ENCODE data around the gene TBC1D20.
A peak's percentile ranks its signal among the peaks of the same experiment; 100 is the strongest.
"Not testable (repeated sequence)": the region's sequence is repeated elsewhere in the genome, so short reads cannot be mapped to it uniquely, and the experiment has no call there.

The TBC1D20 gene

DNA sequence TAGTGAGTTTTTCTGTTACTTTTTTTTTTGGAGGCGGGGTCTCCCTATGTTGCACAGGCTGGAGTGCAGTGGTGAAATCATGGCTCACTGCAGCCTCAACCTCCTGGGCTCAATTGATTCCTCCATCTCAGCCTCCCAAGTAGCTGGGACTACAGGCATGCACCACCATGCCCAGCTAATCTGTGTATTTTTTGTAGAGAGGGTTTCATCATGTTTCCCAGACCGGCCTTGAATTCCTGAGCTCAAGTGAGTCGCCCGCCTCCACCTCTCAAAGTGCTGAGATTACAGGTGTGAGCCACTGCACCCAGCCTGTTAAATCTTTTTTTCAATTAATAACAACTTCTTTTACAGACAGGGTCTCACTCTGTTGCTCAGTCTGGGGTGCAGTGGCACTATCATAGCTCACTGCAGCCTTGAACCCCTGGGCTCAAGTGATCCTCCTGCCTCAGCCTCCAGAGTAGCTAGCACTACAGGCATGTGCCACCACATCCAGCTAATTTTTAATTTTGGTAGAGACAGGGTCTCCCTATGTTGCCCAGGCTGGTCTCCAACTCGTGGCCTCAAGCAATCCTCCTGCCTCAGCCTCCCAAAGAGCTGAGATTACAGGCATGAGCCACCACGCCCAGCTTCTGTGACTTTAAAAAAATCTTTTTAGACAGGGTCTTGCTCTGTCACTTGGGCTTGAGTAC is 14.4 kb upstream of the TBC1D20 start:
- DNase-seq (ENCODE audit: low read depth in 2 of 2), result not testable (repeated sequence)

DNA sequence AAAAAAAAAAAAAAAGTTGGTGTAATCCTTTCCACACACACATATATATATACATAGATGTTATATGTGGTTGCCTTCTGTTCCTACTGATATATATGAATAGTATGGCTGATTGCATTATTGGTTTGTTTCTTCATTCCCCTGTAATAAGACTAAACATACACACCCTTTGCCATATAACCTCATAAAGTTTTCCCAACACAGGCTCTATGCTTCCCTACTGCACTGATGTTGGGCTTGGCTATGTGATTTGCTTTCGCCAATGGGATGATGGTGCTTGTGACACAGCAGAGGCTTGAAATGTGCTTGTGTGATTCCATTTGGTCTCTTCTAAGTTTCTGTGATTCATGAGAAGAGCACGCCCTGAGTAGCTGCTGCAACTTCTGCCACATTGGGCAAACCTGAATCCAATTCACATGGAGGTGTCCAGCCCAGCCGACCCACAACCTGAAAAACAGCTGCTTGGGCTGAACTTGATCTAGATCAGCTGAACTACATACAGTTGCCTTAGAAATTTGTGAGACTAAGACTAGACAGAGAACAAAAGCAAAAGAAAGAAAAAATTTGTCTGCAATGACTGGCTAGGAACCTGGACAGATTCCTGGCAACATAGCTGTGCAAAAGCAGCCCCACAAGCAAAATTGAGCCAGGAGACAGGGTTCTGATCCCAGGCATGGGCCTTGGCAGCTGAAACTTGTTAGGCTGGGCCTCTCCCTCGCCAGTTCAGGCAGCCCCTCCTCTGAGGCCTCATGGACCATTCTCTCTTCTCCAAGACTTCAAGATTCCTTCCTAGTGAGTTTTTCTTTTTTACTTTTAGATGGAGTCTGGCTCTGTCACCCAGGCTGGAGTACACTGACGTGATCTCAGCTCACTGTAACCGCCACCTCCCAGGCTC is 13.4 kb upstream of the TBC1D20 start:
- no peak for DNase-seq (ENCODE audit: low read depth in 2 of 2)

DNA sequence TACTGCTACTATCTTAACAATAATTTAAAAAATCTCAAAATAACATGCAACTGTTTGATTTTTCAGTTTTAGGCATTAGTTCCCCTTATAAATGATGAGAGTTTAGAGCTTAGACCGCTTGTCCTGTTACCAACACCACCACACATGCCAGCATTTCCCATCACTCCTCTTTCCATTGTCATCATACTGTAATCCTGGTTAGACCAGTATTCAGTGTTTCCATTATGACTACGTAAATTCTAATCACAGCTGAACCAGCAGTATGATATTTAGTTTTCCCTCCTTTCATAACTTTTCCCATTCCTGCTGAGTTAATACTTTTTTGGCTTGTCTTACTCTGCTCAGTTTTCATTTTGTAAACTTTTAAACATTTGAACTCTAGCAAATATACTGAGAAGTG is 12.2 kb upstream of the TBC1D20 start:
- no peak for DNase-seq (ENCODE audit: low read depth in 2 of 2)

DNA sequence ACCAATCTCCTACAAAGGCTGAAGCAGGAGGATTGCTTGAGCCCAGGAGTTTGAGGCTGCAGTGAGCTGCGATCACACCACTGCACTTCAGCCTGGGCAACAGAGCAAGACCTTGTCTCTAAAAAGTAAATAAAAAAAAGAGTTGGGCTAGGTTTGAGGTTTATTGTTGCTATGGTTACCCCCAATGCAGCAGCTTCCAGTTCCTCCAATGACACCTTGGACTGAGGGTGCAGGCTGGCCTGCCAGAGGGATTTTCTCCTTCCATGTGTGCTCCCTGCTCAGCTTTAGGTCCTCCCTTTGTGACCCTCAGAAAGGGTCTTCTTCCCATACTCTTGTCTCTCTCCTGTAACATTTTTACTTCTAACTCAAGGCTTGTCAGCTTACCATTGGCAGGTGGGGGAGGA is 10.6 kb upstream of the TBC1D20 start:
- no peak for DNase-seq (ENCODE audit: low read depth in 2 of 2)

DNA sequence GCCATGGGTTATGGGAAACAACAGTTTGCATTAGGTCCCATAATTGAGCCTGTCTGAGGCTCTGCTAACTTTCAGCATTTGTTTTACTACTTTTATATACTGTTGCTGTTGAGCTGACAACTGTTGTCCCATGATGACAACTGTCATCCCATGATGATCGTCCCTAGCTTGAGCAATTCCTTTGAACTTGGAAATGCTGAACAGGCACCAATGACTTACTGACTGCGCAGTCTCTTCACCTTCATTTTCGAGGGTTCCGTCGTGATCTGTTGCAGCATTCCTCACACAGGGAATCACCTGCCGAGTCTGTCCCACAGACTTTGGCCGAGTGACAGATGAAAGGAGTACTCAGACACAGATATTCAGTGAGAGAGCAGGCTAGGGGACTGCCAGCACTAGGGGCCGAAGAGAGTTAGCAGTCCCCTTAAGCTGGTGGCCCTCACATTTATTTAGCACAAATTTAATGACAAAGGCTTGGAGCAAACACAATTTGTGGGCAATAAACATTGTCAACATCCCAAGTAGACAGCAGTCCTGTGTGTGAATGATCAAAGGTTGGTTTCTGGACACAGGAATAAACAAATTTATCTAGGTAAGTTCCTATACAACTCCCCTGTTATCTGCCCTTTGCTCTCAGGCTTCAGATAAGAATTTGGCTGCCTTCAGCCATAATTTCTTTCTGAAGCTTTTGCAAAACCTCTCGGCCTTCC is 10.0 kb upstream of the TBC1D20 start:
- no peak for DNase-seq (ENCODE audit: low read depth in 2 of 2)

DNA sequence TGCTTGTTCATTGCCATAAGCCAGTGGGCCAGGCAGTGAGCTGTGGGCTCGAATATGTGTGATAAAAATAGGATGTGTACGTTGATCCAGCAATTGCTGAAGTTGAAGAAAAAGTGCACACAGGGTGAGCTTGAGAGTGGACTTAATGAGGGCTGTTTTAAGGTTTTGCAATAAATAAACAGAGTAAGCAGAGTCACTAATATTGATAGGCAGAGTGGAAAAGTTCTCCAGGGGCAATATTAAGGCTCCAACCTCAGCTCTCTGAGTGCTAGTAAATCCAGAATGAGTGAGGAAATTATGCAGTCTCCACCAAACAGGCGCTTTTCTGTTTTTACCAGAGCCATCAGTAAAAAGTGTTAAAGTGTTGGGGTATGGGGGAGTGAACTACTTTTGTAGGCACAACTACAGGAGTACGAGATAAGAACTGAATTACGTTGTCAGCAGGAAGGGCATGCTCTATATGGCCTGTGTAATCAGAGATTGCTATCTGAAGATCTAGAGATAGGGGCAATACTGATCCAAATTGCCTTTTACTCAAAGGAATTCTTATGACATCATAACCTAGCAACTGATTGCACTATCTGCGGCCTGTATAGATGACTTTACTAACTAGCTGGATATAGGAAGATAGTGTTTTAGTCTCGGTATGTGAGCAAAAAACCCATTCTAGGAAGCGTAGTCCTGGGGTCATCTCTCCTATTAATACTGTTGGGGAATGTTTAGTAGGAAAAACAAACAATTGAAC is 7.6 kb upstream of the TBC1D20 start:
- DNase-seq (ENCODE audit: low read depth in 2 of 2), result no peak

DNA sequence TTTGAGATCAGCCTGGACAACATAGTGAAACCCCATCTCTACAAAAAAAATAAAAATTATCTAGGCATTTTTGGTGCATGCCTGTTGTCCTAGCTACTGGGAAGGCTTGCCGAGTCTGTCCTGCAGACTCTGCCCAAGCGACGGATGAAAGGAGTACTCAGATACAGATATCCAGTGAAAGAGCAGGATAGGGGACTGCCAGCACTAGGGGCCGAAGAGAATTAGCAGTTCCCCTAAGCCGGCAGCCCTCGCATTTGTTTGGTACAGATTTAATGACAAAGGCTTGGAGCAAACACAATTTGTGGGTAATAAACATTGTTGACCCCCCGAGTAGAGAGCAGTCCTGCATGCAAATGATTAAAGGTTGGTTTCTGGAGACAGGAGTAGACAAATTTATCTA is 5.4 kb upstream of the TBC1D20 start:
- no peak for DNase-seq (ENCODE audit: low read depth in 2 of 2)

DNA sequence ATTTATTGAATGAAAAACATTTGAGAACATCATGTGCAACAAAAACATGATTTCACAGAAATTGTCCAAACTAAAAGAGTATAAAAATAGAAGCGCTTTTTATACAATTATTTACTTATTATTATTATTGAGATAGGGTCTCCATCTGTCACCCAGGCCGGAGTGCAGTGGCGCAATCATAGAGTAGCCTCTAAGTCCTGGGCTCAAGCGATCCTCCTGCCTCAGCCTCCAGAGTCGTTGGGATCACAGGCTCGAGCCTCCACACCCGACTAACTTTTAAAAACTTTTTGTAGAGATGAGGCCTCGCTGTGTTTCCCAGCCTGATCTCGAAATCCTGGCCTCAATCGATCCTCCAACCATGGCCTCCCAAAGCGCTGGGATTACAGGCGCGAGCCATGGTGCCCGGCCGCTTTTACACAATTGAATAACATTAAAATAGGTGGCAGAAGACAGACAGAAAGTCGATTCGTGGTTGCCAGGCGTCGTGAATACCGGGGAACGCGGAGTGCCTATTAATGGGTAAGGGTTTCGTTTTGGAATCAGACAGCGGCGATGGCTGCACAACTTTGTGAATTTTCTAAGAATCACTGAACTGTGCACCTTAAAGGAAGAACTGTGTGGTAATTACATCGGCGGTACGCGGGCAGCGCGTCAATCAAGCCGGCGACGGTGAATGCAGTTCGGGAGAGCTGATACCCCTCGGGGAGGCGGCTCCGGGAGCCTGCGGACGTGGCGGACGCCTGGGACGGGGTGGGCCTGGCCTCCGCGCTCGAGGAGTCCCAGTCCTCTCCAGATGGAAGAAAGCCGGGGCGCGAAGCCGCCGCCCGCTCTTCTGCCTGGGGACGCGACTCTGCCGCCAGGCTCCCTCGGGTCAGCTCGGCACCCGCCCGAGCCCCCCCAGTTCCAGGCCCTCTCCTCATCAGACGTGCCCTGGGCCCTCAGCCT is 807 bp downstream of the TBC1D20 start:
- peak; percentile 18 to 36 for DNase-seq (ENCODE audit: low read depth in 2 of 2)

DNA sequence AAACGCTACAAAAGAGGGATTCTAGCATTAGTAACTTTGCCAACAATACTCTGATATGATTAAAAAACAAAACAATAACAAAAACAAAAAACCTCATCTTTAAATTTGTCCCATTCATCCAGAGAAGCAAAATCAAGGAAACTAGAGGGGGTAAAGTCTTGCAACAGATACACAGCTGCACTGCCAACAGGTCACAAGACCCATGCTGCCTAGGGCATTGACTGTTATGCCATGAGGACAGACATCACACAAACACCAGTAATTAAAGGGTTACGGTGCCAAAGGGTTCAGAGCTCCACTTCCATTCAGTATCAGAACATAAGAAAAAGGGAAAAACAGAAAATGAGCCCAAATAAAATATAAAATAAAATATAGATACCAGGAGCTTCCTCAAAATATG is 1.6 kb downstream of the TBC1D20 start:
- DNase-seq (ENCODE audit: low read depth in 2 of 2), result no peak

DNA sequence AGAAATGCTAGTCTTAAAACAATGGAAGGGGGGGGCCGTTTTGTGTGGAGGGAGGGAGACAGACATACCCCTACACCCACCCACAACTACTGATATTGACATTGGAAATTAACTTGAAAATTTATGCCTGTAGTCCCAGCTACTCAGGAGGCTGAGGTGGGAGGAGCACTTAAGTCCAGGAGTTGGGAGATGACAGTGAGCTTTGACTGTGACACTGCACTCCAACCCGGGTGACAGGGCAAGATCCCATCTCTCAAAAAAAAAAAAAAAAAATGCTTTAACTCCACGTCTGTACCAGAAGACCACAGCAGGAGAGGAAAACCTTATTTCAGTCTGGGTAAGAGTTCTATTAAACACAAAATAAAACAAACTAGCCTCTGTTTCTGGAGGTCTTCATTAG is 2.2 kb downstream of the TBC1D20 start:
- no peak for DNase-seq (ENCODE audit: low read depth in 2 of 2)

DNA sequence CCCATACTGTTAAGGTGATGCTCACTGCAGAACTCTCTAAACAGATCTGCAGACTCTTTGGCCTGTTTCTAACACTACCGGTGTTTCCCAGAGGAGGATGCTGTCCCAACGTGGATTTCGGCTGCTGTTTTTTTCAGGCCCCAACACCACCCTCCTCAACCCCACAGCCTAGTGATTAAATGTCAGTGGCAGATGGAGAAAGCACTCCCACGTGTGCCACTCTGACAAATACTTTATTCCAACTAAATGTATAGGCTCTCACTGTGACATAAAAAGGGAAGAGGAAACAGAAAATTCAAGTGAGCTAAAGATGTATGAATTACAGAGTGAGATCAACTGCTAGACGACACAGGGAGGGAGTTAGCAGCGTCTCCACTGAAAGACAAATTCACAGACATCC is 3.6 kb downstream of the TBC1D20 start:
- no peak for DNase-seq (ENCODE audit: low read depth in 2 of 2)

DNA sequence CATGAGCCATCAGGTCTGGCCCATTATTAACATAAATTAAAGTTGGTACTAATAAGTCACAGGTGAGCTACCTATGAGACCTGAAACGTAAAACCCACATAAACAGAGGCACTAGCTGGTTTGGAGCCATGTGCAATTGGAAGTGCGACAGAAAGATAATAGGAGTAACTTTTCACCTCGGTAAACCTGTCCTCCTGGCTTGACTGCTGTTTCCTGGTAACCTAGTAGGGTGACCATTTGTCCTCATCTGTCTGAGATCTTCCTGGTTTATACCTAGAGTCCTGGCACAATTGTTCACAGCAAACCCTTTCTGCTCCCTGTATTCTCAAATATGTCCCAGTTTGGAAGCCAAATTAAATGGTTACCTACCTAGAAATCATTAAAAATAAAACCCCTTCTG is 7.4 kb downstream of the TBC1D20 start:
- no peak for DNase-seq (ENCODE audit: low read depth in 2 of 2)

DNA sequence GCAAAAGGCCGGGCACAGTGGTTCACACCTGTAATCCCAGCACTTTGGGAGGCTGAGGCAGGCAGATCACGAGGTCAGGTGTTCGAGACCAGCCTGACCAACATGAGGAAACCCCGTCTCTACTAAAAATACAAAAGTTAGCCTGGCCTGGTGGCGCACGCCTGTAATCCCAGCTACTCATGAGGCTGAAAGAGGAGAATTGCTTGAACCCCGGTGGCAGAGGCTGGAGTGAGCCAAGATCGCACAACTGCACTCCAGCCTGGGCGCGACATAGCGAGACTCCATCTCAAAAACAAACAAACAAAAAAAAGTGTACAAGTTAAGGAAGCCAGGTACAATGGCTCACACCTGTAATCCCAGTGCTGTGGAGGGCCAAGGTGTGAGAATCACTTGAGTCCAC is 10.3 kb downstream of the TBC1D20 start:
- not testable (repeated sequence) for DNase-seq (ENCODE audit: low read depth in 2 of 2)

DNA sequence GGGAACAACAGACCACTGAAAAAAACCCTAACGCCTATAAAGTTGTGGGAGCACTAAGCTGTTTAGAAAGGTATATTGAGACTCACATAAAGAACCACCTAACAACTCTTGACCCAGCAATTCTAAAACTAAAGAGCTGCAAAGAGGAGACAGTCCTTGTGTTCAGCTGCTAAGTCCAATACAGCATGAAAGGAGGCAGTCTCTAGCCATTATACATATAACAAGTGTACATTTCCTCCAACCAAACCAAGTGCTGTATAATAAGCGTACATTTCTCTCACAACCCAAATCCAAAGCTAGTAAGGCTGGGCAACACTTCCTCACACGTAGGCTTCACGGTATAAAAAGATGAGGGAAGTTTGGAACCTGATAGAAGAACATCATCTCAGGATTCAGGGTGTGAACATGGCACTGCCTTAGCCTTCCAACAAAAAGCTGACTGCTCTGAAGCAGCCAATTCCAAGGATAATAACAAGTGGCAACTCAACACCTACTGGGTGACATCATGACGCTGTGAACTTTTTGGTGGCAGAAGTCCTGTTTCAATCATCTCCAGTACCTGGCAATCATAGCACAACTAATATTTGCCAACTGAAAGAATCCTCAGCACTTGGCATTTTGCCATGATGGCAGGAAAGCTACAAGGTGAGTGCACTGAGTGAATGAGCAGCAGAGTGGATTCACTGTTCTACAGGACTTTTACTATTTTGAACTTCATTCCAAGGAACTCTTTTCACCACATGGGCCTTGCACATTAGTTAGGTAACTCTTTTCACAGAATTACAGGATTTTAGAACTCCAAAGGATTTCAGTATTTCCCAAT is 16.6 kb downstream of the TBC1D20 start:
- DNase-seq (ENCODE audit: low read depth in 2 of 2), result no peak

DNA sequence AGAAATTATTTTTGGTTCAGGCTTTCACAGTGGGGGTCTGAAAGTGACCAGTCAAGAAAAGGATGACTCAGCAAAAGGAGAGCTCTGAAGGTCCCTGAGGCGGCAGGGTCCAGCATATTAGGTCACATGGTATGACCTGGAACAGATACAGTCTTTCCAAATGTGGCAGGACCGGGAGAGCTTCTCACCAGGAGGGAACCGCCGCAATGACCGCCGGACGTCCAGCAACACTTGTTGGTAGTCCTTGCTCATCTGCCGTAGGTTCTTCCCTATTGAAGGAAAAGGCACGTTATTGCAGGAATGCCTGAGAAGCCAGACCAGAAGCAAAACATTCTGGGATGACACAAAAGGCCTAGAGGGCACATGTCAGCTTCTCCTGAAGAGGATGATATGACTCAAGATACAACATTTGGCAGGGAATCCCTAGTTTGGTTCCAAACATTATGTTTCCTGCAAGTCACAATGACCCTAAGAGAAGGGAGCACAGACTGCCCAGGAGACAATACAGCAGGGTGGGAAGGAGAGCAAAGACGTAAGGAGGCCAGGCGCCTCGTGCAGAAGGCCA is 17.4 kb downstream of the TBC1D20 start:
- DNase-seq (ENCODE audit: low read depth in 2 of 2), result no peak

DNA sequence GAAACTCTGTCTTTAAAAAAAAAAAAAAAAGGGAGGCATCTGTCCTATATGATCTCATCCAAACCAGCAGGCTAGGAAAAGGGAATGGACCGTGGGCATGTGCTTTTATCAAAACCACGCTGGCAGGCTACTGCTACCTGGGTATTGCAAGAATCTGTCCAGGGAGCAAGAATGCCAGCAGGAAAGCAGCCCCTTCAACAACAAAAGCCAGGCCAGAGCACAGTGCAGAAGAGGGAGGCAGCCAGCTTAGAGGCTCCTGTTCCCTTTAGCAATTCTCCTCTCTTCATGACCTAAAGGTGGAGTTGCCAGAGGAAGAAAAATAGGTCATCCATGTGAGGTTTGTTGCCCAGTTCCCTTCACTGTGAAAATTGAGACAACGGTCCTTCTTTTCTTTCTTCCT is 18.2 kb downstream of the TBC1D20 start:
- no peak for DNase-seq (ENCODE audit: low read depth in 2 of 2)

DNA sequence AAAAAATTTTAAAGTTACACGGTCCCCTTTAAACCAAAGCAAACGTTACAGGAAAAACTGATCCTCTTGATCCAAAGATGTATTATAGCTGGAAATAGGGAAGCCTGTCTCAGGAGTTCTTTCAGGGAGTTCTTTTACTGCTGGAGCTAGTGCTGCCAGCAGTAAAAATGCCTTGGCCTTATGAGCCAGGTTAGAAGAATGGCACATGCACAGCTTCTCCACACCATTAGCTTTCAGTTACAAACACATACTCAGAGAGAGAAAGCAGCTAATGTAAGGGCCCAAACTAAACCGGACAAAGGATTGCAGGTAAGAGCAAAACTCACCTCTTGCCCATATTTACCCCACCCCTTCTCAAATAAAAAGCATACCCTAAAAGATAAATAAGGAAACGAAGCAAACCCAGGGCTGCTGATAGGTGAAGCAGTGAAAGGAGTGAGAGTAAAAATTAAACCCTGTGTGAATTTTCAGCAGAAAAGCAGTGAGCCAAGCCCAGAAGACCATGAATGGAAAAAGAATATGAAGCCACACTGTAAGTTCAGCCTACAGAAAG is 19.0 kb downstream of the TBC1D20 start:
- DNase-seq (ENCODE audit: low read depth in 2 of 2), result no peak

DNA sequence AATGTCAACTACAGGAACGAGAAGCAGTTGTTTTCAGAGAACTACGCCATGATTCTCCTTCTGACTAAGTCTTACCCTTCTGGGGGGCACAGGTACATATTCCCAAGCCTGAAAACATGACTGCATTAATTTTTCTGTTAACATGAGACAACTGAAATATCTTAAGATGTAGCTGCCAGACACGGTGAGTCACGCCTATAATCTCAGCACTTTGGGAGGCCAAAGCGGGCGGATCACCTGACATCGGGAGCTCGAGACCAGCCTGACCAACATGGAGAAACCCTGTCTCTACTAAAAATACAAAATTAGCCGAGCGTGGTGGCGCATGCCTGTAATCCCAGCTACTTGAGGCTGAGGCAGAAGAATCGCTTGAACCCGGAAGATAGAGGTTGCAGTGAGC is 21.7 kb downstream of the TBC1D20 start:
- no peak for DNase-seq (ENCODE audit: low read depth in 2 of 2)

DNA sequence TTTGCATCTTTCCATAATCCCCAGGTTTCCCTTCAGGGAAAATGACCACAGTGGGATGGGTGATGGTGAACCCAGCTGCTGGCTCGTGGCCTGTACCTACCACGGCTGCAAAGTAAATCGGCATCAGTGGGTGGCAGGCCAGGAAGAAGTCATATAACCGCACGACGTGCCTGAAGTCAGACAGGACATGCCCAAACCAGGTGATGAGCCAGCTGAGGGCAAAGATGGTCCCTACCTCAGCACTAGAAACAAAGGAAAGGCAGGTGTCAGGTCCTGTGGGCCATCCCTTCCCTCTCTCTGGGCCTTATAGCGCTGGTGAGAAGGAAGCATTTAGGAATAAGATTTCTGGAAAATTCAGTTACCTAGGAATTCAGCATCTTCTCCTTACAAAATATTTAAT is 22.2 kb downstream of the TBC1D20 start:
- DNase-seq (ENCODE audit: low read depth in 2 of 2), result no peak
